DND-41 (cell line): ENCODE measurements around the gene PFKFB3.

ENCODE experiments used
- EZH2 ChIP-seq: IDR thresholded peaks from 3 replicates; pipeline ENCODE4 v1.6.1; 2012; ENCODE audit warnings: borderline replicate concordance, low read depth, mild to moderate bottlenecking, moderate library complexity, low read length, inconsistent platforms; ENCODE audit not compliant: severe bottlenecking
- TF ChIP-seq, protein P1 (sequence below): IDR thresholded peaks from 2 replicates; pipeline ENCODE4 v1.5.1; 2012; ENCODE audit warnings: borderline replicate concordance, low read length, moderate library complexity, mild to moderate bottlenecking; ENCODE audit not compliant: poor library complexity, severe bottlenecking; ENCODE audit errors: extremely low read depth

DNA sequence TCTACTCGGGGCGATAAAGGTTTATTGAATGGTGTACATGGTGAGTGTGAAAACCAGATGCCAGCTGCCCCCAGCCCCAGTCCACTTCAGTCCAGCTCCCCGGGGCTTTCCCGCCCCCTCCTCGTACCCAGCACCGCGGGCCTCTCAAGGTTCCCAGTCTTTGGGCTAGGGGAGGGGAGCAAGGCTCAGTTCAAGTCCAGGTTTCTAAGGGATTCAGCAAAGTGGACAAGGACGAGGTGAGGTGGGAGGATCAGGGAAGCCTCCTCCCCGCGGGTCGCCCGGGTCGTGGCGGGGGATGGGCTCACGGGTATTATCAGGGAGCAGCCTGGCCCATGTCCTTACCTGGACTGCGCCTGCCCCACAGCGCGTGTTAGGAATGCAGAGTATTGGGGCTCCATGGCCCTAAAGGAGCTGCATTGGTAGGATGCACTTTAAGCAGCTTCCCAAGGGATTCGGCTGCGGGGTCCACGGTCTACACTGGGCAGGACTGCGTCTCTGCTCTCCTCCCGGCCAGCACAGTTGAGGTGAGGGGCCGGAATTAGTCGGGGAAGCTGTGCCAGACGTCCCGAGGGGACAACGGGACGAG lies 541 bp upstream of the PFKFB3 start:
- TF ChIP-seq EZH2: no peak
- TF ChIP-seq, protein P1, sequence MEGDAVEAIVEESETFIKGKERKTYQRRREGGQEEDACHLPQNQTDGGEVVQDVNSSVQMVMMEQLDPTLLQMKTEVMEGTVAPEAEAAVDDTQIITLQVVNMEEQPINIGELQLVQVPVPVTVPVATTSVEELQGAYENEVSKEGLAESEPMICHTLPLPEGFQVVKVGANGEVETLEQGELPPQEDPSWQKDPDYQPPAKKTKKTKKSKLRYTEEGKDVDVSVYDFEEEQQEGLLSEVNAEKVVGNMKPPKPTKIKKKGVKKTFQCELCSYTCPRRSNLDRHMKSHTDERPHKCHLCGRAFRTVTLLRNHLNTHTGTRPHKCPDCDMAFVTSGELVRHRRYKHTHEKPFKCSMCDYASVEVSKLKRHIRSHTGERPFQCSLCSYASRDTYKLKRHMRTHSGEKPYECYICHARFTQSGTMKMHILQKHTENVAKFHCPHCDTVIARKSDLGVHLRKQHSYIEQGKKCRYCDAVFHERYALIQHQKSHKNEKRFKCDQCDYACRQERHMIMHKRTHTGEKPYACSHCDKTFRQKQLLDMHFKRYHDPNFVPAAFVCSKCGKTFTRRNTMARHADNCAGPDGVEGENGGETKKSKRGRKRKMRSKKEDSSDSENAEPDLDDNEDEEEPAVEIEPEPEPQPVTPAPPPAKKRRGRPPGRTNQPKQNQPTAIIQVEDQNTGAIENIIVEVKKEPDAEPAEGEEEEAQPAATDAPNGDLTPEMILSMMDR: no peak
